Loucy (cell line): Measurements from ENCODE around the gene PBX4.

Experiments
- H2AFZ ChIP-seq: fragments of 200-600 bp; sonication (generic); 2 replicates; pipeline ENCODE4 v1.6.0; 2016; ENCODE audit warnings: antibody characterized with exemption, mild to moderate bottlenecking, low read length, moderate library complexity
- H3F3A ChIP-seq: fragments of 200-600 bp; 2 replicates; pipeline ENCODE4 v1.6.0; 2016; ENCODE audit warnings: antibody characterized with exemption, low read depth, mild to moderate bottlenecking
- H3K27me3 ChIP-seq: fragments of 200-600 bp; sonication (generic); 2 replicates; pipeline ENCODE4 v1.6.1; 2014; ENCODE audit warnings: low read length, mild to moderate bottlenecking; ENCODE audit not compliant: insufficient read depth, poor library complexity, severe bottlenecking
- H3K36me3 ChIP-seq: fragments of 200-600 bp; sonication (generic); 2 replicates; pipeline ENCODE4 v1.6.1; 2016; ENCODE audit warnings: low read length; ENCODE audit not compliant: insufficient read depth
- H3K4me1 ChIP-seq: fragments of 200-600 bp; sonication (generic); 2 replicates; pipeline ENCODE4 v1.5.1; 2014; ENCODE audit warnings: low read length, mild to moderate bottlenecking; ENCODE audit not compliant: insufficient read depth, poor library complexity, severe bottlenecking
- H3K4me2 ChIP-seq: fragments of 200-600 bp; sonication (generic); 2 replicates; pipeline ENCODE4 v1.6.0; 2014; ENCODE audit warnings: antibody characterized with exemption, low read length, low read depth, mild to moderate bottlenecking; ENCODE audit not compliant: poor library complexity, severe bottlenecking
- H3K4me3 ChIP-seq: fragments of 200-600 bp; sonication (generic); 2 replicates; pipeline ENCODE4 v1.5.1; 2014; ENCODE audit warnings: low read length, mild to moderate bottlenecking, mixed read lengths; ENCODE audit not compliant: poor library complexity, severe bottlenecking
- H3K79me2 ChIP-seq: fragments of 200-600 bp; sonication (generic); 2 replicates; pipeline ENCODE4 v1.6.1; 2014; ENCODE audit warnings: low read length; ENCODE audit not compliant: insufficient read depth
- H3K9ac ChIP-seq: fragments of 200-600 bp; sonication (generic); 2 replicates; pipeline ENCODE4 v1.6.0; 2014; ENCODE audit warnings: mild to moderate bottlenecking, low read depth, low read length, moderate library complexity; ENCODE audit not compliant: poor library complexity, severe bottlenecking
- H3K9me2 ChIP-seq: fragments of 200-600 bp; sonication (generic); replicated peaks from 2 replicates; pipeline ENCODE4 v1.6.1; 2016; ENCODE audit warnings: low read depth, low read length, mixed read lengths
- H3K9me3 ChIP-seq: fragments of 200-600 bp; sonication (generic); 2 replicates; pipeline ENCODE4 v1.6.1; 2014; ENCODE audit warnings: mild to moderate bottlenecking, antibody characterized with exemption, low read length, low read depth; ENCODE audit not compliant: insufficient read depth
- H4K20me1 ChIP-seq: fragments of 200-600 bp; sonication (generic); 2 replicates; pipeline ENCODE4 v1.6.0; 2014; ENCODE audit warnings: antibody characterized with exemption, low read length, mild to moderate bottlenecking; ENCODE audit not compliant: insufficient read depth, poor library complexity, severe bottlenecking
- CTCF ChIP-seq: fragments of 200-600 bp; sonication (generic); conservative IDR thresholded peaks from 2 replicates; pipeline ENCODE4 v1.5.1; 2014; ENCODE audit warnings: mild to moderate bottlenecking, antibody characterized with exemption, low read length
- EZH2phosphoT487 ChIP-seq: fragments of 200-600 bp; IDR thresholded peaks from 2 replicates; pipeline ENCODE4 v1.6.1; 2018; ENCODE audit warnings: antibody characterized with exemption, mild to moderate bottlenecking, moderate library complexity, borderline replicate concordance

Gene PBX4

GRCh38 chr19:19568802-19569756, 49.4 kb downstream of the PBX4 start:
- Histone ChIP-seq H3K4me3 (no peak overlapping the region), H2AFZ (no peak overlapping the region), H3K9me2 (no peaks in the 10 kb centered on the region), H3K4me1 (no peaks in the 10 kb centered on the region), H3K9me3 (no peaks in the 10 kb centered on the region), H3K79me2 (no peaks in the 10 kb centered on the region), H3K36me3 (no peaks in the 10 kb centered on the region), H3K4me2 (no peak overlapping the region), H3K9ac (no peak overlapping the region), H4K20me1 (no peaks in the 10 kb centered on the region), H3K27me3 (no peaks in the 10 kb centered on the region), H3F3A (no peaks in the 10 kb centered on the region)
- TF ChIP-seq EZH2phosphoT487: no peak
- TF ChIP-seq CTCF: no peak

- Histone ChIP-seq H3K79me2 (no peaks in the 10 kb centered on the region), H3K36me3 (no peaks in the 10 kb centered on the region), H3K4me1 (no peaks in the 10 kb centered on the region), H3K27me3 (no peaks in the 10 kb centered on the region), H3K4me2 (no peak overlapping the region), H2AFZ (no peak overlapping the region), H4K20me1 (no peaks in the 10 kb centered on the region), H3K9me2 (no peaks in the 10 kb centered on the region), H3K9me3 (no peaks in the 10 kb centered on the region), H3F3A (no peaks in the 10 kb centered on the region), H3K4me3 (no peak overlapping the region), H3K9ac (no peak overlapping the region)
- TF ChIP-seq CTCF (no peak), EZH2phosphoT487 (no peak)
Measured at GRCh38 chr19:19567391-19567790, 51.1 kb downstream of the PBX4 start.

GRCh38 chr19:19566306-19566705, 52.2 kb downstream of the PBX4 start:
- no peaks in the 10 kb centered on the region for H3K9me2 ChIP-seq
- no peaks in the 10 kb centered on the region for H3K9me3 ChIP-seq
- no peaks in the 10 kb centered on the region for H3K36me3 ChIP-seq
- no peak overlapping the region for H3K4me2 ChIP-seq
- no peaks in the 10 kb centered on the region for H3F3A ChIP-seq
- H3K9ac ChIP-seq: no peak overlapping the region
- H3K27me3 ChIP-seq: no peaks in the 10 kb centered on the region
- no peak overlapping the region for H2AFZ ChIP-seq
- H3K4me3 ChIP-seq: no peak overlapping the region
- no peak for TF ChIP-seq EZH2phosphoT487
- TF ChIP-seq CTCF: no peak
- no peaks in the 10 kb centered on the region for H3K4me1 ChIP-seq
- no peaks in the 10 kb centered on the region for H4K20me1 ChIP-seq
- no peaks in the 10 kb centered on the region for H3K79me2 ChIP-seq
